H9 (cell line): ENCODE results near the gene ARPP21. TPM values are rescaled to one million over a fixed set of nuclear protein-coding genes. Genes with fewer than 3 reads are reported as not detected.

Experiments used
- DNase-seq: peaks from one replicate; pipeline ENCODE4 v3.0.0-alpha.2; 2017
- H2AFZ ChIP-seq: one replicate; pipeline ENCODE4 v1.6.1; 2013; ENCODE audit warnings: mild to moderate bottlenecking, low read length, control low read depth, moderate library complexity
- H2AK5ac ChIP-seq: 2 replicates; pipeline ENCODE4 v1.6.1; 2013; ENCODE audit warnings: low read length, control low read depth, mixed read lengths; ENCODE audit not compliant: insufficient read length
- H2BK120ac ChIP-seq: one replicate; pipeline ENCODE4 v1.6.1; 2013; ENCODE audit warnings: low read depth, mild to moderate bottlenecking, low read length, control low read depth, inconsistent platforms; ENCODE audit not compliant: poor library complexity, severe bottlenecking
- H2BK12ac ChIP-seq: 2 replicates; pipeline ENCODE4 v1.6.1; 2013; ENCODE audit warnings: low read length, control low read depth, mixed read lengths, low read depth; ENCODE audit not compliant: insufficient read length
- H2BK15ac ChIP-seq: 2 replicates; pipeline ENCODE4 v1.6.1; 2013; ENCODE audit warnings: low read depth, low read length, control low read depth
- H2BK20ac ChIP-seq: one replicate; pipeline ENCODE4 v1.6.1; 2013; ENCODE audit warnings: low read depth, mild to moderate bottlenecking, low read length, control low read depth, inconsistent platforms; ENCODE audit not compliant: poor library complexity, severe bottlenecking
- H2BK5ac ChIP-seq: 2 replicates; pipeline ENCODE4 v1.6.1; 2013; ENCODE audit warnings: low read length, control low read depth, mixed read lengths; ENCODE audit not compliant: insufficient read length
- H3K14ac ChIP-seq: 2 replicates; pipeline ENCODE4 v1.6.1; 2013; ENCODE audit warnings: low read length, control low read depth; ENCODE audit not compliant: insufficient read depth
- H3K18ac ChIP-seq: 2 replicates; pipeline ENCODE4 v1.6.1; 2013; ENCODE audit warnings: low read depth, mild to moderate bottlenecking, mixed read lengths, low read length, control low read depth; ENCODE audit not compliant: insufficient read length
- H3K23ac ChIP-seq: 2 replicates; pipeline ENCODE4 v1.6.1; 2013; ENCODE audit warnings: low read length, control low read depth, mixed read lengths, low read depth; ENCODE audit not compliant: insufficient read length
- H3K23me2 ChIP-seq: 2 replicates; pipeline ENCODE4 v1.6.1; 2013; ENCODE audit warnings: low read depth, mild to moderate bottlenecking, mixed read lengths, low read length, control low read depth; ENCODE audit not compliant: insufficient read length, poor library complexity, severe bottlenecking
- H3K27ac ChIP-seq: 2 replicates; pipeline ENCODE4 v1.5.1; 2013; ENCODE audit warnings: low read length, control low read depth, mixed read lengths, low read depth; ENCODE audit not compliant: insufficient read length
- H3K27me3 ChIP-seq: 2 replicates; pipeline ENCODE4 v1.6.1; 2013; ENCODE audit warnings: low read length, control low read depth, inconsistent platforms; ENCODE audit not compliant: insufficient read depth
- H3K4ac ChIP-seq: 2 replicates; pipeline ENCODE4 v1.6.1; 2013; ENCODE audit warnings: low read depth, mild to moderate bottlenecking, control low read depth, inconsistent platforms, low read length, moderate library complexity
- H3K4me1 ChIP-seq: 2 replicates; pipeline ENCODE4 v1.6.1; 2013; ENCODE audit warnings: low read length, control low read depth, inconsistent platforms; ENCODE audit not compliant: insufficient read depth
- H3K4me2 ChIP-seq: 2 replicates; pipeline ENCODE4 v1.6.1; 2013; ENCODE audit warnings: low read length, control low read depth, mixed read lengths; ENCODE audit not compliant: insufficient read length, insufficient read depth
- H3K56ac ChIP-seq: 2 replicates; pipeline ENCODE4 v1.6.1; 2013; ENCODE audit warnings: low read depth, mild to moderate bottlenecking, mixed read lengths, low read length, control low read depth; ENCODE audit not compliant: insufficient read length
- H3K79me1 ChIP-seq: 2 replicates; pipeline ENCODE4 v1.6.1; 2013; ENCODE audit warnings: low read depth, mild to moderate bottlenecking, moderate library complexity, low read length, control low read depth, inconsistent platforms; ENCODE audit not compliant: insufficient read depth, poor library complexity, severe bottlenecking
- H3K79me2 ChIP-seq: 2 replicates; pipeline ENCODE4 v1.6.1; 2013; ENCODE audit warnings: low read length, control low read depth, inconsistent platforms; ENCODE audit not compliant: insufficient read depth
- H3K9ac ChIP-seq: 2 replicates; pipeline ENCODE4 v1.6.1; 2013; ENCODE audit warnings: low read length, control low read depth, mixed read lengths; ENCODE audit not compliant: insufficient read length; ENCODE audit errors: extremely low read depth
- H3K9me3 ChIP-seq: one replicate; pipeline ENCODE4 v1.6.1; 2013; ENCODE audit warnings: low read depth, low read length, inconsistent platforms; ENCODE audit not compliant: control insufficient read depth
- H3T11ph ChIP-seq: one replicate; pipeline ENCODE4 v1.6.1; 2013; ENCODE audit warnings: mild to moderate bottlenecking, low read length, control low read depth, inconsistent platforms
- H4K20me1 ChIP-seq: one replicate; pipeline ENCODE4 v1.6.1; 2013; ENCODE audit not compliant: control insufficient read depth, insufficient read length, insufficient read depth
- H4K5ac ChIP-seq: 2 replicates; pipeline ENCODE4 v1.6.1; 2013; ENCODE audit warnings: low read depth, mild to moderate bottlenecking, mixed read lengths, low read length, control low read depth; ENCODE audit not compliant: insufficient read length
- H4K8ac ChIP-seq: replicated peaks from 2 replicates; pipeline ENCODE4 v1.6.1; 2013; ENCODE audit warnings: low read length, control low read depth, mixed read lengths, low read depth; ENCODE audit not compliant: insufficient read length
- H4K91ac ChIP-seq: 2 replicates; pipeline ENCODE4 v1.6.1; 2013; ENCODE audit warnings: low read depth, mild to moderate bottlenecking, moderate library complexity, mixed read lengths, low read length, control low read depth; ENCODE audit not compliant: insufficient read length
- H3K27ac Mint-ChIP-seq, 3 experiments: 2 replicates in 2 of 3; 3 replicates in 1 of 3; pipeline ENCODE4 v1.8.0; 2020 to 2021; ENCODE audit warnings: mixed read lengths in 3 of 3, mild to moderate bottlenecking in 1 of 3, moderate library complexity in 1 of 3
- H3K27me3 Mint-ChIP-seq: 2 replicates; pipeline ENCODE4 v1.8.0; 2021; ENCODE audit warnings: low read depth, mild to moderate bottlenecking, moderate library complexity, mixed read lengths
- H3K36me3 Mint-ChIP-seq, 3 experiments: 2 replicates in 2 of 3; 3 replicates in 1 of 3; pipeline ENCODE4 v1.8.0; 2020 to 2021; ENCODE audit warnings: low read depth in 3 of 3, mixed read lengths in 3 of 3; ENCODE audit not compliant: insufficient read depth in 1 of 3
- H3K4me1 Mint-ChIP-seq, 2 experiments: 2 replicates each; pipeline ENCODE4 v1.8.0; 2020; ENCODE audit warnings: mixed read lengths in 2 of 2
- H3K4me3 Mint-ChIP-seq, 2 experiments: 2 replicates in 1 of 2; 3 replicates in 1 of 2; pipeline ENCODE4 v1.8.0; 2020 to 2021; ENCODE audit warnings: mild to moderate bottlenecking in 2 of 2, mixed read lengths in 2 of 2, moderate library complexity in 1 of 2
- H3K9me3 Mint-ChIP-seq, 2 experiments: 2 replicates in 1 of 2; 3 replicates in 1 of 2; pipeline ENCODE4 v1.8.0; 2020; ENCODE audit warnings: mild to moderate bottlenecking in 2 of 2, mixed read lengths in 2 of 2, moderate library complexity in 1 of 2
- total RNA-seq: library from RNA; stranded (reverse); gene quantifications from 2 replicates; pipeline ENCODE4 v1.2.1, GENCODE V29; 2021
- TF ChIP-seq, protein P1 (sequence below): fragments of 200-600 bp; sonication (generic); conservative IDR thresholded peaks from 3 replicates; pipeline ENCODE4 v1.8.0; 2021; ENCODE audit warnings: antibody characterized with exemption, mild to moderate bottlenecking

Gene ARPP21
- total RNA-seq, 1 experiment from 2014 or later: not detected

DNA sequence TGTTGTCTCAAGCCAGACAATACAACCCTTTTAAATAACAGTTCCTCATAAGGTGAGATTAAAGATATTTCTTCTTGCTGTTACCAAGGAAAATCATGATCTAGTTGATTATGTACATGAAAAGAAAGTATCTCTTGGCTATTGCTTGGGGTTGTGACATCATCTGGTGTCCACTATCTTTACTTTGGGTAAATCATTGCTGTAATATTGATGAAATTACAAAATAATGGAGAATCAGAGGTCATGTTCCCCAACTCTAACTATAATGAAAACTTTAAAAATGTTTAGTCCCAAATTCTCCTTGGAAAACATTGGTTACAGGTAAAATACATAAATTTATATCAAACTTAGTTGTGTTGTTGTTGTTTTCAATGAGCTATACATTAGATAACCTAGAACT is 142.2 kb downstream of the ARPP21 start:
- Histone ChIP-seq H2BK15ac (no peak overlapping the region), H3K23me2 (no peaks in the 10 kb centered on the region), H3K18ac (no peak overlapping the region), H4K8ac (no peak overlapping the region), H3T11ph (no peak overlapping the region), H3K9me3 (no peaks in the 10 kb centered on the region), H4K5ac (no peak overlapping the region), H3K23ac (no peak overlapping the region), H3K14ac (no peak overlapping the region), H2BK120ac (no peak overlapping the region), H3K9ac (no peak overlapping the region), H2BK5ac (no peak overlapping the region), H3K4ac (no peak overlapping the region), H3K27ac (no peak overlapping the region), H2BK12ac (no peak overlapping the region), H3K79me2 (no peaks in the 10 kb centered on the region), H2BK20ac (no peak overlapping the region), H3K79me1 (no peaks in the 10 kb centered on the region), H3K4me1 (no peaks in the 10 kb centered on the region), H4K20me1 (no peaks in the 10 kb centered on the region), H2AFZ (no peak overlapping the region), H3K4me2 (no peak overlapping the region), H2AK5ac (no peak overlapping the region), H3K27me3 (no peaks in the 10 kb centered on the region), H3K56ac (no peak overlapping the region), H4K91ac (no peak overlapping the region)
- no peaks in the 10 kb centered on the region for H3K36me3 Mint-ChIP-seq
- H3K4me1 Mint-ChIP-seq: peaks cover 5 to 10% of the 10 kb centered on the region in 2 experiments
- TF ChIP-seq, protein P1, sequence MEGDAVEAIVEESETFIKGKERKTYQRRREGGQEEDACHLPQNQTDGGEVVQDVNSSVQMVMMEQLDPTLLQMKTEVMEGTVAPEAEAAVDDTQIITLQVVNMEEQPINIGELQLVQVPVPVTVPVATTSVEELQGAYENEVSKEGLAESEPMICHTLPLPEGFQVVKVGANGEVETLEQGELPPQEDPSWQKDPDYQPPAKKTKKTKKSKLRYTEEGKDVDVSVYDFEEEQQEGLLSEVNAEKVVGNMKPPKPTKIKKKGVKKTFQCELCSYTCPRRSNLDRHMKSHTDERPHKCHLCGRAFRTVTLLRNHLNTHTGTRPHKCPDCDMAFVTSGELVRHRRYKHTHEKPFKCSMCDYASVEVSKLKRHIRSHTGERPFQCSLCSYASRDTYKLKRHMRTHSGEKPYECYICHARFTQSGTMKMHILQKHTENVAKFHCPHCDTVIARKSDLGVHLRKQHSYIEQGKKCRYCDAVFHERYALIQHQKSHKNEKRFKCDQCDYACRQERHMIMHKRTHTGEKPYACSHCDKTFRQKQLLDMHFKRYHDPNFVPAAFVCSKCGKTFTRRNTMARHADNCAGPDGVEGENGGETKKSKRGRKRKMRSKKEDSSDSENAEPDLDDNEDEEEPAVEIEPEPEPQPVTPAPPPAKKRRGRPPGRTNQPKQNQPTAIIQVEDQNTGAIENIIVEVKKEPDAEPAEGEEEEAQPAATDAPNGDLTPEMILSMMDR: no peak
- no peak for DNase-seq
- no peak overlapping the region for H3K4me3 Mint-ChIP-seq
- no peak overlapping the region for H3K27ac Mint-ChIP-seq
- H3K9me3 Mint-ChIP-seq: no peaks in the 10 kb centered on the region
- no peaks in the 10 kb centered on the region for H3K27me3 Mint-ChIP-seq
